SK-N-SH treated with all-trans-retinoic acid at 6 μM for 48 hours (cell line): ENCODE results near the gene S100A11.

ENCODE experiments used
- ATAC-seq: fragments of 200-7000 bp; cut with Tn5 transposase; 3 replicates; pipeline ENCODE4 v1.9.1; 2020; ENCODE audit warnings: mild to moderate bottlenecking, moderate library complexity
- ARNTL ChIP-seq: fragments of 450-650 bp; formaldehyde crosslinking; IDR thresholded peaks from 2 replicates; pipeline ENCODE4 v1.5.0; 2020; ENCODE audit warnings: low read depth, mild to moderate bottlenecking, moderate library complexity, borderline replicate concordance
- BACH2 ChIP-seq: fragments of 250-450 bp; sonication (Bioruptor Pico); IDR thresholded peaks from 2 replicates; pipeline ENCODE4 v1.9.0; 2021; ENCODE audit warnings: mild to moderate bottlenecking, borderline replicate concordance
- CREB5 ChIP-seq: fragments of 250-450 bp; sonication (Bioruptor Pico); IDR thresholded peaks from 2 replicates; pipeline ENCODE4 v1.5.1; 2020; ENCODE audit warnings: low read depth, mild to moderate bottlenecking, moderate library complexity
- CSDC2 ChIP-seq: fragments of 250-450 bp; sonication (Bioruptor Pico); IDR thresholded peaks from 2 replicates; pipeline ENCODE4 v1.5.0; 2020; ENCODE audit warnings: mild to moderate bottlenecking, moderate library complexity
- CSRNP3 ChIP-seq: fragments of 250-450 bp; sonication (Bioruptor Pico); IDR thresholded peaks from 2 replicates; pipeline ENCODE4 v1.5.1; 2021; ENCODE audit warnings: mild to moderate bottlenecking, moderate library complexity
- ESRRG ChIP-seq: fragments of 250-450 bp; sonication (Bioruptor Pico); IDR thresholded peaks from 2 replicates; pipeline ENCODE4 v1.6.1; 2021; ENCODE audit warnings: mild to moderate bottlenecking
- GLIS3 ChIP-seq: fragments of 250-450 bp; sonication (Bioruptor Pico); IDR thresholded peaks from 2 replicates; pipeline ENCODE4 v1.5.0; 2020; ENCODE audit warnings: mild to moderate bottlenecking, moderate library complexity
- ISL1 ChIP-seq: fragments of 250-450 bp; sonication (Bioruptor Pico); IDR thresholded peaks from 2 replicates; pipeline ENCODE4 v2.1.2; 2022; ENCODE audit warnings: mild to moderate bottlenecking, moderate library complexity
- OSR1 ChIP-seq: fragments of 250-450 bp; sonication (Bioruptor Pico); IDR thresholded peaks from 2 replicates; pipeline ENCODE4 v1.8.0; 2022; ENCODE audit warnings: moderate library complexity, mild to moderate bottlenecking, inconsistent platforms
- PATZ1 ChIP-seq: fragments of 250-450 bp; sonication (Bioruptor Pico); IDR thresholded peaks from 2 replicates; pipeline ENCODE4 v1.8.0; 2020; ENCODE audit warnings: mild to moderate bottlenecking, moderate library complexity, borderline replicate concordance
- POU6F1 ChIP-seq: fragments of 250-450 bp; sonication (Bioruptor Pico); IDR thresholded peaks from 2 replicates; pipeline ENCODE4 v1.8.0; 2021; ENCODE audit warnings: low read depth, mild to moderate bottlenecking, moderate library complexity, borderline replicate concordance
- PPARA ChIP-seq: fragments of 250-450 bp; sonication (Bioruptor Pico); IDR thresholded peaks from 2 replicates; pipeline ENCODE4 v1.5.0; 2020; ENCODE audit warnings: mild to moderate bottlenecking, borderline replicate concordance
- RARB ChIP-seq: fragments of 250-450 bp; sonication (Bioruptor Pico); IDR thresholded peaks from 2 replicates; pipeline ENCODE4 v1.8.0; 2021; ENCODE audit warnings: mild to moderate bottlenecking, moderate library complexity
- SNAI2 ChIP-seq: fragments of 250-450 bp; sonication (Bioruptor Pico); IDR thresholded peaks from 2 replicates; pipeline ENCODE4 v1.5.0; 2020; ENCODE audit warnings: mild to moderate bottlenecking, moderate library complexity
- TCF4 ChIP-seq: fragments of 250-450 bp; sonication (Bioruptor Pico); IDR thresholded peaks from 2 replicates; pipeline ENCODE4 v1.8.0; 2021; ENCODE audit warnings: mild to moderate bottlenecking, moderate library complexity, borderline replicate concordance
- TOX ChIP-seq: fragments of 250-450 bp; sonication (Bioruptor Pico); IDR thresholded peaks from 2 replicates; pipeline ENCODE4 v1.8.0; 2021; ENCODE audit warnings: mild to moderate bottlenecking, moderate library complexity, borderline replicate concordance
- TSHZ2 ChIP-seq: fragments of 250-450 bp; sonication (Bioruptor Pico); IDR thresholded peaks from 2 replicates; pipeline ENCODE4 v1.5.0; 2020; ENCODE audit warnings: mild to moderate bottlenecking, moderate library complexity
- ZC3H10 ChIP-seq: fragments of 250-450 bp; sonication (Bioruptor Pico); IDR thresholded peaks from 2 replicates; pipeline ENCODE4 v1.5.1; 2021; ENCODE audit warnings: mild to moderate bottlenecking, moderate library complexity
- ZFP3 ChIP-seq: fragments of 250-450 bp; sonication (Bioruptor Pico); IDR thresholded peaks from 2 replicates; pipeline ENCODE4 v1.5.0; 2020; ENCODE audit warnings: mild to moderate bottlenecking, moderate library complexity
- ZFP30 ChIP-seq: fragments of 450-650 bp; formaldehyde crosslinking; IDR thresholded peaks from 2 replicates; pipeline ENCODE4 v1.5.0; 2022; ENCODE audit warnings: mild to moderate bottlenecking, moderate library complexity
- ZNF565 ChIP-seq: fragments of 450-650 bp; formaldehyde crosslinking; conservative IDR thresholded peaks from 2 replicates; pipeline ENCODE4 v1.5.0; 2020; ENCODE audit warnings: low read depth, mild to moderate bottlenecking, moderate library complexity
- ZNF70 ChIP-seq: fragments of 450-650 bp; formaldehyde crosslinking; IDR thresholded peaks from 2 replicates; pipeline ENCODE4 v1.5.0; 2020; ENCODE audit warnings: mild to moderate bottlenecking, moderate library complexity

Gene S100A11

GRCh38 chr1:152067929-152068328 is 31.1 kb upstream of the S100A11 start:
- no peak for ATAC-seq
- TF ChIP-seq CSRNP3 (CRISPR knock-in tag) (no peak), GLIS3 (CRISPR knock-in tag) (no peak), CREB5 (no peak), BACH2 (CRISPR knock-in tag) (no peak), ZC3H10 (no peak), RARB (CRISPR knock-in tag) (no peak), PATZ1 (CRISPR knock-in tag) (no peak), ZNF565 (CRISPR knock-in tag) (no peak), TSHZ2 (CRISPR knock-in tag) (no peak), ISL1 (no peak), CSDC2 (CRISPR knock-in tag) (no peak), OSR1 (no peak), ARNTL (CRISPR knock-in tag) (no peak), ESRRG (no peak), PPARA (CRISPR knock-in tag) (no peak), ZFP30 (CRISPR knock-in tag) (no peak), ZNF70 (no peak), POU6F1 (CRISPR knock-in tag) (no peak)

- no peak for ATAC-seq
- TF ChIP-seq ARNTL (CRISPR knock-in tag) (no peak), ZC3H10 (no peak), TOX (no peak), PPARA (CRISPR knock-in tag) (no peak), ZNF70 (no peak)
Measured at GRCh38 chr1:152067150-152067549, 30.3 kb upstream of the S100A11 start.

GRCh38 chr1:152061952-152062351 is 25.1 kb upstream of the S100A11 start:
- TF ChIP-seq SNAI2 (no peak), ZNF565 (CRISPR knock-in tag) (no peak), ZNF70 (no peak), ARNTL (CRISPR knock-in tag) (no peak), CSDC2 (CRISPR knock-in tag) (no peak), BACH2 (CRISPR knock-in tag) (no peak), CREB5 (no peak), TSHZ2 (CRISPR knock-in tag) (no peak), ZFP3 (no peak), GLIS3 (CRISPR knock-in tag) (no peak), TCF4 (CRISPR knock-in tag) (no peak), ZC3H10 (no peak), ZFP30 (CRISPR knock-in tag) (no peak), ESRRG (no peak)
- no peak for ATAC-seq
